ENCODE results near the gene SLC17A3.

Gene SLC17A3

GRCh38 chr6:25872814-25873213 is 1.2 kb downstream of the SLC17A3 start:
- no peak overlapping the region for H3K4me3 ChIP-seq (ENCODE audit: low read depth, low read length)
- no peak for DNase-seq (ENCODE audit: low read depth)
- TF ChIP-seq CTCF (conservative IDR thresholded peaks at IDR 0.05; ENCODE audit: low read depth, low read length): no peak

- no peak overlapping the region for H3K4me3 ChIP-seq (ENCODE audit: low read depth, low read length)
- no peak for TF ChIP-seq CTCF (conservative IDR thresholded peaks at IDR 0.05; ENCODE audit: low read depth, low read length)
- no peak for DNase-seq (ENCODE audit: low read depth)
These were observed 4.2 kb downstream of the SLC17A3 start for GRCh38 chr6:25869840-25870239.

- no peak overlapping the region for H3K4me3 ChIP-seq (ENCODE audit: low read depth, low read length)
- DNase-seq (ENCODE audit: low read depth): no peak
- TF ChIP-seq CTCF (conservative IDR thresholded peaks at IDR 0.05; ENCODE audit: low read depth, low read length): no peak
These were observed 5.4 kb downstream of the SLC17A3 start for GRCh38 chr6:25868436-25869183.

- no peak for TF ChIP-seq CTCF (conservative IDR thresholded peaks at IDR 0.05; ENCODE audit: low read depth, low read length)
- no peak for DNase-seq (ENCODE audit: low read depth)
- H3K4me3 ChIP-seq (ENCODE audit: low read depth, low read length): no peak overlapping the region
These were observed 8.0 kb downstream of the SLC17A3 start for GRCh38 chr6:25866011-25866410.

- no peak for DNase-seq (ENCODE audit: low read depth)
- no peak for TF ChIP-seq CTCF (conservative IDR thresholded peaks at IDR 0.05; ENCODE audit: low read depth, low read length)
- H3K4me3 ChIP-seq (ENCODE audit: low read depth, low read length): no peak overlapping the region
These were observed 10.7 kb downstream of the SLC17A3 start for GRCh38 chr6:25863360-25863759.

- TF ChIP-seq CTCF (conservative IDR thresholded peaks at IDR 0.05; ENCODE audit: low read depth, low read length): no peak
- H3K4me3 ChIP-seq (ENCODE audit: low read depth, low read length): no peak overlapping the region
- no peak for DNase-seq (ENCODE audit: low read depth)
These were observed 11.8 kb downstream of the SLC17A3 start for GRCh38 chr6:25862199-25862598.

- no peak for DNase-seq (ENCODE audit: low read depth)
- TF ChIP-seq CTCF (conservative IDR thresholded peaks at IDR 0.05; ENCODE audit: low read depth, low read length): no peak
These were observed 21.3 kb downstream of the SLC17A3 start for GRCh38 chr6:25852756-25853155.

More at GRCh38 chr6:25852756-25853155, 21.3 kb downstream of the SLC17A3 start:
- no peak overlapping the region for H3K4me3 ChIP-seq (ENCODE audit: low read depth, low read length)

Data from choroid plexus epithelial cell (primary cell).